H1 (cell line): ENCODE measurements around the gene DNAJC11. TPM values are rescaled to one million over a fixed set of nuclear protein-coding genes. Genes with fewer than 3 reads are reported as not detected.

ENCODE experiments used
- CTCF ChIA-PET: fragments of 300-600 bp; sonication (Branson Sonifier 250); formaldehyde crosslinking; loops from one replicate; lab custom pipeline; 2021; ENCODE audit not compliant: partially characterized antibody; lab: Charles Lee
- POLR2A ChIA-PET: fragments of 300-600 bp; sonication (Branson Sonifier 250); formaldehyde crosslinking; loops from one replicate; lab custom pipeline; 2021; ENCODE audit warnings: inconsistent platforms; ENCODE audit not compliant: partially characterized antibody; lab: Charles Lee
- DNase-seq, 2 experiments: peaks; one replicate each; pipeline versions ENCODE4 v3.0.0 to v3.0.0-alpha.2; 2010 to 2022; ENCODE audit warnings: low spot score in 2 of 2, low read depth in 1 of 2, mixed read lengths in 1 of 2
- FAIRE-seq: peaks from 2 replicates; lab custom pipeline; 2011; peaks lifted over from hg19 to GRCh38; lab: Jason Lieb, UNC
- H2AFZ ChIP-seq: 2 replicates; pipeline ENCODE4 v1.8.1; 2012; ENCODE audit warnings: low read length, inconsistent platforms
- H2AK5ac ChIP-seq: 2 replicates; pipeline ENCODE4 v1.6.1; 2013; ENCODE audit warnings: low read depth, low read length
- H2BK120ac ChIP-seq: replicated peaks from 2 replicates; pipeline ENCODE3; 2013; ENCODE audit warnings: low read depth, low read length, inconsistent platforms
- H2BK12ac ChIP-seq: 2 replicates; pipeline ENCODE4 v1.6.1; 2013; ENCODE audit warnings: low read depth, low read length
- H2BK15ac ChIP-seq: 2 replicates; pipeline ENCODE4 v1.6.1; 2013; ENCODE audit warnings: low read length
- H2BK20ac ChIP-seq: 2 replicates; pipeline ENCODE4 v1.6.1; 2013; ENCODE audit warnings: low read length
- H2BK5ac ChIP-seq: 2 replicates; pipeline ENCODE4 v1.6.1; 2013; ENCODE audit warnings: low read depth, low read length
- H3K14ac ChIP-seq: 2 replicates; pipeline ENCODE4 v1.6.1; 2013; ENCODE audit warnings: inconsistent platforms; ENCODE audit not compliant: insufficient read length
- H3K18ac ChIP-seq: 2 replicates; pipeline ENCODE4 v1.6.1; 2013; ENCODE audit warnings: low read length; ENCODE audit errors: extremely low read depth
- H3K23ac ChIP-seq: 2 replicates; pipeline ENCODE4 v1.6.1; 2013; ENCODE audit warnings: inconsistent platforms; ENCODE audit not compliant: insufficient read length
- H3K23me2 ChIP-seq: 2 replicates; pipeline ENCODE4 v1.6.1; 2013; ENCODE audit warnings: low read depth, low read length
- H3K27ac ChIP-seq: 2 replicates; pipeline ENCODE4 v1.6.1; 2011; ENCODE audit warnings: low read depth, low read length, inconsistent platforms
- H3K27me3 ChIP-seq, 4 experiments: replicated peaks in 1 of 4; 1 replicate in 1 of 4; 2 replicates in 3 of 4; pipeline versions ENCODE4 v1.6.1 to v1.8.1; 2011 to 2013; ENCODE audit warnings: low read length in 3 of 4, mild to moderate bottlenecking in 3 of 4, inconsistent platforms in 2 of 4, mixed read lengths in 2 of 4, moderate library complexity in 1 of 4; ENCODE audit not compliant: control insufficient read depth in 3 of 4, insufficient read depth in 3 of 4; ENCODE audit errors: extremely low read depth in 1 of 4
- H3K36me3 ChIP-seq, 4 experiments: 2 replicates each; pipeline versions ENCODE4 v1.6.1 to v1.8.1; 2011 to 2013; ENCODE audit warnings: mild to moderate bottlenecking in 4 of 4, low read length in 3 of 4, moderate library complexity in 2 of 4, control low read depth in 1 of 4, inconsistent platforms in 1 of 4; ENCODE audit not compliant: insufficient read depth in 4 of 4, control insufficient read depth in 2 of 4
- H3K4ac ChIP-seq: replicated peaks from 2 replicates; pipeline ENCODE3; 2013; ENCODE audit warnings: low read length, low read depth, mixed read lengths, inconsistent platforms; ENCODE audit not compliant: insufficient read length
- H3K4me1 ChIP-seq, 4 experiments: replicated peaks in 1 of 4; 1 replicate in 1 of 4; 2 replicates in 3 of 4; pipeline versions ENCODE4 v1.6.1 to v1.8.1; 2011 to 2013; ENCODE audit warnings: low read length in 3 of 4, inconsistent platforms in 2 of 4, mixed read lengths in 1 of 4; ENCODE audit not compliant: insufficient read depth in 4 of 4, control insufficient read depth in 3 of 4
- H3K4me2 ChIP-seq, 2 experiments: 2 replicates each; pipeline versions ENCODE4 v1.6.1 to v1.8.1; 2011 to 2013; ENCODE audit warnings: low read depth in 2 of 2, low read length in 2 of 2, control low read depth in 1 of 2, inconsistent platforms in 1 of 2, mild to moderate bottlenecking in 1 of 2; ENCODE audit not compliant: insufficient read depth in 1 of 2
- H3K4me3 ChIP-seq, 4 experiments: fragments of 200-600, 300-600 bp in 1 of 4; sonication (generic), shearing (Covaris generic), sonication (Bioruptor Twin) in 1 of 4; 2 replicates each; pipeline versions ENCODE4 v1.5.1 to v1.8.1; 2011 to 2016; ENCODE audit warnings: low read length in 4 of 4, low read depth in 3 of 4, control low read depth in 2 of 4, inconsistent platforms in 2 of 4, mild to moderate bottlenecking in 2 of 4, mixed read lengths in 1 of 4, moderate library complexity in 1 of 4; ENCODE audit not compliant: insufficient read depth in 2 of 4; ENCODE audit errors: extremely low read depth in 1 of 4
- H3K56ac ChIP-seq: replicated peaks from 2 replicates; pipeline ENCODE3; 2013; ENCODE audit warnings: low read depth, mild to moderate bottlenecking, mixed read lengths, low read length, inconsistent platforms; ENCODE audit not compliant: insufficient read length
- H3K79me1 ChIP-seq: 2 replicates; pipeline ENCODE4 v1.6.1; 2013; ENCODE audit warnings: low read depth, low read length, control low read depth
- H3K79me2 ChIP-seq, 2 experiments: 2 replicates each; pipeline versions ENCODE4 v1.6.1 to v1.8.1; 2012 to 2013; ENCODE audit warnings: low read length in 2 of 2, mild to moderate bottlenecking in 2 of 2, inconsistent platforms in 1 of 2; ENCODE audit not compliant: insufficient read depth in 2 of 2, control insufficient read depth in 1 of 2
- H3K9ac ChIP-seq, 4 experiments: replicated peaks in 1 of 4; 1 replicate in 1 of 4; 2 replicates in 3 of 4; pipeline versions ENCODE4 v1.6.1 to v1.8.1; 2011 to 2013; ENCODE audit warnings: low read depth in 3 of 4, low read length in 3 of 4, control low read depth in 2 of 4, mild to moderate bottlenecking in 2 of 4, moderate library complexity in 2 of 4, inconsistent platforms in 1 of 4; ENCODE audit errors: extremely low read depth in 1 of 4
- H3K9me3 ChIP-seq, 2 experiments: 2 replicates each; pipeline versions ENCODE4 v1.6.1 to v1.8.1; 2012 to 2013; ENCODE audit warnings: mild to moderate bottlenecking in 2 of 2, moderate library complexity in 2 of 2, control low read depth in 1 of 2, inconsistent platforms in 1 of 2, low read depth in 1 of 2, low read length in 1 of 2, mixed read lengths in 1 of 2; ENCODE audit not compliant: insufficient read depth in 2 of 2
- H4K20me1 ChIP-seq, 2 experiments: replicated peaks in 1 of 2; 2 replicates each; pipeline versions ENCODE3 to v1.8.1; 2011 to 2013; ENCODE audit warnings: inconsistent platforms in 2 of 2, low read length in 2 of 2, mild to moderate bottlenecking in 1 of 2; ENCODE audit not compliant: insufficient read depth in 2 of 2, control insufficient read depth in 1 of 2
- H4K5ac ChIP-seq: 2 replicates; pipeline ENCODE4 v1.6.1; 2013; ENCODE audit warnings: low read length, low read depth, mixed read lengths, inconsistent platforms; ENCODE audit not compliant: insufficient read length
- H4K8ac ChIP-seq: 2 replicates; pipeline ENCODE4 v1.8.0; 2013; ENCODE audit warnings: mild to moderate bottlenecking, moderate library complexity, low read length, inconsistent platforms; ENCODE audit not compliant: insufficient read depth; ENCODE audit errors: extremely low read depth
- H4K91ac ChIP-seq: replicated peaks from 2 replicates; pipeline ENCODE3; 2013; ENCODE audit warnings: low read length, mixed read lengths, inconsistent platforms; ENCODE audit not compliant: insufficient read length
- BACH1 ChIP-seq: IDR thresholded peaks from 2 replicates; pipeline ENCODE4 v1.6.1; 2012; ENCODE audit warnings: low read length, improper control_type of control experiment
- CREB1 ChIP-seq: IDR thresholded peaks from 2 replicates; pipeline ENCODE4 v1.6.1; 2012; ENCODE audit warnings: inconsistent platforms
- EGR1 ChIP-seq: IDR thresholded peaks from 2 replicates; pipeline ENCODE4 v1.6.1; 2011; ENCODE audit warnings: low read depth, low read length, borderline replicate concordance
- HDAC2 ChIP-seq, 2 experiments: fragments of 300-600 bp in 1 of 2; sonication (generic) in 1 of 2; IDR thresholded peaks; 2 replicates each; pipeline ENCODE4 v1.6.1; 2011 to 2012; ENCODE audit warnings: low read depth in 2 of 2, low read length in 2 of 2, mild to moderate bottlenecking in 2 of 2, moderate library complexity in 2 of 2, borderline replicate concordance in 1 of 2, inconsistent platforms in 1 of 2
- HDAC6 ChIP-seq: IDR thresholded peaks from one replicate; pipeline ENCODE4 v1.7.1; 2012; ENCODE audit warnings: low read depth, mild to moderate bottlenecking, inconsistent platforms, low read length, moderate library complexity
- NRF1 ChIP-seq: IDR thresholded peaks from 2 replicates; pipeline ENCODE4 v1.6.1; 2011; ENCODE audit warnings: mild to moderate bottlenecking, low read depth, low read length, improper control_type of control experiment
- RAD21 ChIP-seq, 2 experiments: IDR thresholded peaks in 1 of 2; conservative IDR thresholded peaks in 1 of 2; 2 replicates each; pipeline ENCODE4 v1.6.1; 2011; ENCODE audit warnings: low read depth in 2 of 2, low read length in 2 of 2, improper control_type of control experiment in 1 of 2, inconsistent platforms in 1 of 2, mild to moderate bottlenecking in 1 of 2, moderate library complexity in 1 of 2
- RBBP5 ChIP-seq: IDR thresholded peaks from 2 replicates; pipeline ENCODE4 v1.7.1; 2012; ENCODE audit warnings: low read depth, mild to moderate bottlenecking, inconsistent platforms, low read length, moderate library complexity, borderline replicate concordance
- RFX5 ChIP-seq: IDR thresholded peaks from 2 replicates; pipeline ENCODE4 v1.6.1; 2011; ENCODE audit warnings: low read depth, low read length, improper control_type of control experiment, borderline replicate concordance
- SP2 ChIP-seq: IDR thresholded peaks from 2 replicates; pipeline ENCODE4 v1.6.1; 2012; ENCODE audit warnings: mild to moderate bottlenecking, low read length, inconsistent platforms
- SRF ChIP-seq: IDR thresholded peaks from 2 replicates; pipeline ENCODE4 v1.6.1; 2011; ENCODE audit warnings: mild to moderate bottlenecking, low read depth, low read length, moderate library complexity
- TEAD4 ChIP-seq: IDR thresholded peaks from 2 replicates; pipeline ENCODE4 v1.6.1; 2012; ENCODE audit warnings: low read depth, low read length, inconsistent platforms, mixed read lengths
- YY1 ChIP-seq: IDR thresholded peaks from 2 replicates; pipeline ENCODE4 v1.6.1; 2011; ENCODE audit warnings: low read depth, mild to moderate bottlenecking, low read length
- ZNF274 ChIP-seq: IDR thresholded peaks from 2 replicates; pipeline ENCODE4 v1.7.0; 2012; ENCODE audit warnings: low read length, borderline replicate concordance; ENCODE audit errors: extremely low read depth
- WGBS, 2 experiments: shearing (Covaris generic) in 1 of 2; methylation state at CpG; one replicate each; pipeline versions ENCODE4 v1.1.6 to v1.1.7; 2013 to 2015; ENCODE audit warnings: low lambda C conversion rate in 2 of 2, mixed read lengths in 2 of 2, inconsistent platforms in 1 of 2, low coverage in 1 of 2, missing lambda C conversion rate in 1 of 2; ENCODE audit not compliant: insufficient replicate concordance in 2 of 2, insufficient coverage in 1 of 2, insufficient read length in 1 of 2; ENCODE audit errors: extremely low coverage in 1 of 2, missing lambda C conversion rate in 1 of 2; 5-methylcytosine and 5-hydroxymethylcytosine counted together
- polyA plus RNA-seq, 7 experiments: library from polyadenylated mRNA; depleted of rRNA in 3 of 7; stranded (reverse) in 5 of 7; unstranded in 2 of 7; fragments of >200 nt in 5 of 7; fragments of 200-250 nt in 2 of 7; gene quantifications; 1 replicate in 5 of 7; 2 replicates in 1 of 7; 4 replicates in 1 of 7; pipeline versions ENCODE4 v1.2.1 to v1.2.3, GENCODE V29; 2011 to 2013; ENCODE audit warnings: missing spikeins in 2 of 7, mixed read lengths in 2 of 7
- total RNA-seq: library from RNA; stranded (reverse); fragmentation: NEBNext Ultra II Directional; extraction: Animal tissue kit (Norgen Biotek cat#: 25700); gene quantifications from 2 replicates; pipeline ENCODE4 v1.2.1, GENCODE V29; 2021

Gene DNAJC11
- total and polyA plus RNA-seq, 2 of the 8 experiments (the other 6 are each of a cell fraction or from before 2014, with no cell fraction given), result 43.9 to 90.9 TPM

DNA sequence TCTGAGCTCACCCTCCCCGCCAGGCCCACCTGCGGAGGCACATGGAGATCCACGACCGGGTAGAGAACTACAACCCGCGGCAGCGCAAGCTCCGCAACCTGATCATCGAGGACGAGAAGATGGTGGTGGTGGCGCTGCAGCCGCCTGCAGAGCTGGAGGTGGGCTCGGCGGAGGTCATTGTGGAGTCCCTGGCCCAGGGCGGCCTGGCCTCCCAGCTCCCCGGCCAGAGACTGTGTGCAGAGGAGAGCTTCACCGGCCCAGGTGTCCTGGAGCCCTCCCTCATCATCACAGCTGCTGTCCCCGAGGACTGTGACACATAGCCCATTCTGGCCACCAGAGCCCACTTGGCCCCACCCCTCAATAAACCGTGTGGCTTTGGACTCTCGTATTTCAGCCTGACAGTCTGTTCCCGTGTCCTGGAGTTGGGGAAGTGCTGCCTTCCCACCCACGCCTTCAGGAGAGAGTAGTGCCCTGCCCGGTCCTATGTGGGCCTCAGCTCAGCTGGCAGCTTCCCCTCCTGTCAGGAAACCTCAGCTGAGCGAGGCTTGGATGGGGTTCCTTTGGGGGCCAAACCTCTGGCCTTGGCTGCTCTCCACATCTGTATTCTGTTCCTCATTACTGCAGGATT is 112.6 kb downstream of the DNAJC11 start:
- Histone ChIP-seq H3K36me3 (peaks cover 0 to 37% (median 10%) of the 10 kb centered on the region in 4 experiments; a peak in 7 of 8 replicates), H3K9ac (no peak overlapping the region; a peak in 3 of 7 replicates), H3K18ac (no peak overlapping the region), H4K5ac (no peak overlapping the region), H2BK12ac (no peak overlapping the region), H3K27ac (no peak overlapping the region), H4K91ac (no peak overlapping the region), H2BK120ac (no peak overlapping the region), H3K4me3 (no peak overlapping the region), H3K4me1 (no peaks in the 10 kb centered on the region), H3K4ac (no peak overlapping the region), H3K9me3 (no peaks in the 10 kb centered on the region), H3K27me3 (no peaks in the 10 kb centered on the region), H4K20me1 (peaks cover 2 to 34% of the 10 kb centered on the region in 2 experiments), H2AFZ (no peak overlapping the region), H3K14ac (no peak overlapping the region), H2BK20ac (no peak overlapping the region), H3K4me2 (no peak overlapping the region), H2BK15ac (no peak overlapping the region), H2AK5ac (no peak overlapping the region), H3K79me2 (no peaks in the 10 kb centered on the region), H3K23me2 (no peaks in the 10 kb centered on the region), H4K8ac (no peak overlapping the region), H3K79me1 (peaks cover 4% of the 10 kb centered on the region), H3K23ac (no peak overlapping the region), H2BK5ac (no peak overlapping the region), H3K56ac (no peak overlapping the region)
- ChIA-PET CTCF (interaction anchor here (0.8 to 2.1 kb wide), 8 partner anchors 8 to 57 kb away, joined by 3 to 11 read pairs (median 4); no protein-coding TSS in a partner anchor), POLR2A (interaction anchor here (0.7 to 17.4 kb wide), 5 partner anchors 9 to 41 kb away, joined by 3 to 196 read pairs (median 6); partner anchors contain the start of genes KLHL21 and ZBTB48)
- FAIRE-seq, result no peak
- no peak for DNase-seq
- 91% methylated on average over 24 of the region's 24 CpGs; no CpG with 5 or more reads in 1 of the 2 experiments for WGBS, 2 experiments
- TF ChIP-seq RAD21 (IDR thresholded peaks at IDR 0.05 in 1 of 2, conservative IDR thresholded peaks at IDR 0.05 in 1 of 2; ENCODE audit: low read depth in 2 of 2, low read length in 2 of 2), result no peak
- no peak for TF ChIP-seq TEAD4
- TF ChIP-seq CREB1, result no peak
- TF ChIP-seq HDAC2 (IDR thresholded peaks at IDR 0.05; ENCODE audit: borderline replicate concordance in 1 of 2, low read depth in 2 of 2, low read length in 2 of 2), result no peak
- no peak for TF ChIP-seq EGR1
- TF ChIP-seq RFX5, result no peak
- TF ChIP-seq HDAC6, result no peak
- TF ChIP-seq RBBP5, result no peak
- no peak for TF ChIP-seq SRF
- TF ChIP-seq BACH1, result no peak
- no peak for TF ChIP-seq ZNF274
- no peak for TF ChIP-seq SP2
- no peak for TF ChIP-seq NRF1
- TF ChIP-seq YY1, result no peak
